Large intestine (tissue), 3 donors: Measurements from ENCODE around the gene OCIAD1. TPM values are rescaled to one million over a fixed set of nuclear protein-coding genes. Genes with fewer than 3 reads are reported as not detected.
"Not testable (repeated sequence)": the region's sequence is repeated elsewhere in the genome, so short reads cannot be mapped to it uniquely, and the experiment has no call there.

Experiments used
- DNase-seq, 2 donors: peaks; one replicate each; pipeline versions ENCODE4 v3.0.0 to v3.0.0-alpha.2; 2013
- H3K27ac ChIP-seq: one replicate; pipeline ENCODE4 v1.5.1; 2013; ENCODE audit warnings: low read length
- H3K27me3 ChIP-seq: 2 replicates; pipeline ENCODE4 v1.6.1; 2013; ENCODE audit warnings: low read length; ENCODE audit not compliant: control insufficient read depth, insufficient read depth
- H3K36me3 ChIP-seq: 2 replicates; pipeline ENCODE4 v1.6.1; 2013; ENCODE audit warnings: low read length; ENCODE audit not compliant: control insufficient read depth, insufficient read depth
- H3K4me1 ChIP-seq: one replicate; pipeline ENCODE4 v1.6.1; 2013; ENCODE audit warnings: low read length; ENCODE audit not compliant: control insufficient read depth, insufficient read depth
- H3K4me3 ChIP-seq: one replicate; pipeline ENCODE4 v1.5.1; 2013; ENCODE audit warnings: low read length
- H3K9me3 ChIP-seq: one replicate; pipeline ENCODE4 v1.6.1; 2013; ENCODE audit warnings: mild to moderate bottlenecking, low read depth, low read length, moderate library complexity; ENCODE audit not compliant: control insufficient read depth
- WGBS: methylation state at CpG from one replicate; pipeline ENCODE4 v1.1.5; 2013; ENCODE audit warnings: low lambda C conversion rate; ENCODE audit not compliant: insufficient coverage; 5-methylcytosine and 5-hydroxymethylcytosine counted together
- polyA plus RNA-seq: library from polyadenylated mRNA; unstranded; fragments of 120-200 nt; gene quantifications from one replicate; pipeline ENCODE4 v1.2.1, GENCODE V29; 2013

The OCIAD1 gene
- polyA plus RNA-seq, 1 donor: 209 TPM

DNA sequence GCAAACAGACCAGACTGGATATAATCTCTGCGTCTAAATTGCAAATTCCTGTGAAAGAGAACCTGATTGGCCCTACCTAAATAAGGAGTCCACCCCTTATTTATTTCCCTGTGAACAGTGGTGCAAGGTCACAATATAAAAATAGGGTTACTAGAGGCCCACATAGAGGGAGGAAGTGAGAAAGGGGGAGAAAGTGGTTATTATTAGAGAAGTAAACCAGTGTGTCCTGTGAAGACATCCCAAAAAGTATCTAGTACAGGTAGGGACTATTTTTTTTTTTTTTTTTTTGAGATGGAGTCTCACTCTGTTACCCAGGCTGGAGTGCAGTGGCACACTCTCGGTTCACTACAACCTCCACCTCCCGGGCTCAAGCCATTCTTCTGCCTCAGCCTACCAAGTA lies 35.8 kb upstream of the OCIAD1 start:
- Histone ChIP-seq H3K27ac (no peak overlapping the region), H3K9me3 (no peaks in the 10 kb centered on the region), H3K4me3 (no peak overlapping the region), H3K36me3 (no peaks in the 10 kb centered on the region), H3K4me1 (no peaks in the 10 kb centered on the region), H3K27me3 (no peaks in the 10 kb centered on the region)
- no peak for DNase-seq
- no CpG with 5 or more reads among the region's 3 CpGs for WGBS

DNA sequence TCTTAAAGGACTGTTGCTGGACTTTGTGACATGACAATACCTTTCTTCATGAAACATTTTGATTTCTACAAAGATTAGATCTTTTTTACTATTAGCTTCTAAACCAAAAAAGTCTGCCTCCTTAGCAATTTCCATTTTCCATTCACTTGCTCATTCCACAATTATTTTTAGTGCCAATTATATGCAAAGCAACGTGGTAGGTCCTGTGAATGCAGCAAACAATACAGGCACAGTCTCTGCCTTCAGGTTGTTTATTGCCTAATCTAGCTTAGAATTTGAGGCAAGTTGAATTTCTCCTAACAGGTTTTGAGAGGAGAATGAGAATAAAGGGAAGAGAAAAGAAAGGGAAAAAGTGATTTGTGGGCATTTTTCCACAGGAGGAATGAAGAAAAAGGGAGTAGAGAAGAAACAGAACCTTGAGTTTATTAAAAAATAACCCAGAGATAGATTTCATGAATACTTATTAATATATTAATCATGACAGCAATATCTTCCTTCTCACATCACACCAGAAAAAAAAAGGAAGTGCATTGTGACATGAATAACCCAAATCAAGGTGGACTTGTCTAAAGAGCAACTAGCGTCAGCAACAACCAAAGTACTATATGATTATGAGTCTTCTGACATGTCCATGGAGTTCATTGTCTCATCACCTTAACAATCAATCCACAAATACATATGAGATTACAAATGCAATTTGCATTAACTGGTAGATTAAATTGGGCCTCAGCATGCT lies 34.5 kb upstream of the OCIAD1 start:
- no peak overlapping the region for H3K27ac ChIP-seq
- no peak for DNase-seq
- H3K9me3 ChIP-seq: no peaks in the 10 kb centered on the region
- H3K4me1 ChIP-seq: no peaks in the 10 kb centered on the region
- WGBS: 86% methylated on average over 1 of the region's 2 CpGs
- no peaks in the 10 kb centered on the region for H3K27me3 ChIP-seq
- H3K4me3 ChIP-seq: no peak overlapping the region
- no peaks in the 10 kb centered on the region for H3K36me3 ChIP-seq

DNA sequence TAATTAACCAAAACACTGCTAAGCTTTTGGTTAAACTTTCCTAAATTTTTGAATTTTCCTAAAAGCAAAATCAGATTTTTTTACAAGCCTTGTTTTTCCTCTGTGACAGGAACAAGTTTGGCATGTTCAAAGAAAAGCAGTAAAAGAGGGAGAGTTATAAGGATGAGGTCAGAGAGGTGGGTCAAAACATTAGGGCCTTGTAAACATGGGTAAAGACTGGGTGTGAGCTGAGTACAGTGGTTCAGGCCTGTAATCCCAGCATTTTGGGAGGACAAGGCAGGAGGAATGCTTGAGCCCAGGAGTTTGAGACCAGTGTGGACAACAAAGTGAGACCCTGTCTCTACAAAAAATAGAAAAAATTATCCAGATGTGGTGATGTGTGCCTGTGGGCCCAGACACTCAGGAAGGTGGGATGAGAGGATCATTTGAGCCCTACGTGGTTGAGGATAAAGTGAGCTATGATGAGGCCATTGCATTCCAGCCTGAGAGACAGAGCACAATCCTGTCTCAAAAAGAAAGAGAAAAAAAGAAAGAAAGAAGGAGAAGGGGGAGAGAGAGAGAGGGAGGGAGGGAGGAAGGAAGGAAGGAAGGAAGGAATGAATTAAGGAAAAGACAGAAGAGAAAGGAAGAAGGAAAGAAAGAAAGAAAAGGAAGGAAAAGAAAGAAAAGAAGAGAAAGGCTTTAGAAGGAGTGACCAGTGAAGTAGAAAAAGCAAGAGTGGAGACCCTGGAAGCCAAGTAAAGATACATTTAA lies 33.8 kb upstream of the OCIAD1 start:
- Histone ChIP-seq H3K4me1 (no peaks in the 10 kb centered on the region), H3K4me3 (no peak overlapping the region), H3K9me3 (no peaks in the 10 kb centered on the region), H3K27me3 (no peaks in the 10 kb centered on the region), H3K27ac (no peak overlapping the region), H3K36me3 (no peaks in the 10 kb centered on the region)
- WGBS: no CpG with 5 or more reads among the region's 1 CpG
- no peak for DNase-seq

DNA sequence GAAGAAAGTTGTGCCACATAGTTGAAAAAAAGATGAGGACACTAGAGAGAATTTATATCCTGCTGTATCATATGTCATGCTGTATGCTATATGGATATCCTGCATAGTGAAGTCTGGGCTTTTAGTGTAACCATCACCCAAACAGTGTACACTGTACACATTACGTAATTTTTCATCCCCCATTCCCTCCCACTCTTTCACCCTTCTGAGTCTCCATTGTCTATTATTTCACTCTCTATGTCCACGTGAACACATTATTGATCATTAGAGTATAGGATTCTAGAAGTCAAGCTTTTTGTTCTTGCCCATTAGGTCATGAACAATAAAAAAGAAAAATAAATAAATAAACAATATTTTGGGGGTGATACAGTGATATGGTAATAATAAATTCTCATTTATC lies 32.8 kb upstream of the OCIAD1 start:
- Histone ChIP-seq H3K27ac (no peak overlapping the region), H3K4me3 (no peak overlapping the region), H3K9me3 (no peaks in the 10 kb centered on the region), H3K36me3 (no peaks in the 10 kb centered on the region), H3K4me1 (no peaks in the 10 kb centered on the region), H3K27me3 (no peaks in the 10 kb centered on the region)
- DNase-seq: no peak
- WGBS: 80% methylated on average over 1 of the region's 2 CpGs

DNA sequence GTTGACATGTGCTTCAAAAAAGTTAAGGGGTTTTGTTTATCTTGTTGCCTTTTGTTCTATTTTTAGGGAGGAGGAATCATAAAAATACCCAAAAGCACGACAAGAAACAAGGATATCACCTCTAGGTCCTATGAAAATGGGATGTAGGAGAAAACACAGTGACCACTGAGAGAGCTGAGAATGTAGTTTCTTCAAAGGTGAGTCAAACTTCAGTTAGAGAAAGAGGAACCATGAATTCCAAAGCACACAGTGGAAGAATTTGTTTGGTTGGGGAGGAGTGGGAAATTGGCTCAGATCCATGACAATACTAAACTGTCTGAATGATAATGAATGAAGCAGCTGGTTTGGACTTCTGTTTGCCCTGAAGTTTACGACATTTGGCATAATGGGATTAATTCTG lies 31.7 kb upstream of the OCIAD1 start:
- WGBS: 40% methylated on average over 1 of the region's 2 CpGs
- Histone ChIP-seq H3K27ac (no peak overlapping the region), H3K4me3 (no peak overlapping the region), H3K36me3 (no peaks in the 10 kb centered on the region), H3K9me3 (no peaks in the 10 kb centered on the region), H3K4me1 (no peaks in the 10 kb centered on the region), H3K27me3 (no peaks in the 10 kb centered on the region)
- no peak for DNase-seq

DNA sequence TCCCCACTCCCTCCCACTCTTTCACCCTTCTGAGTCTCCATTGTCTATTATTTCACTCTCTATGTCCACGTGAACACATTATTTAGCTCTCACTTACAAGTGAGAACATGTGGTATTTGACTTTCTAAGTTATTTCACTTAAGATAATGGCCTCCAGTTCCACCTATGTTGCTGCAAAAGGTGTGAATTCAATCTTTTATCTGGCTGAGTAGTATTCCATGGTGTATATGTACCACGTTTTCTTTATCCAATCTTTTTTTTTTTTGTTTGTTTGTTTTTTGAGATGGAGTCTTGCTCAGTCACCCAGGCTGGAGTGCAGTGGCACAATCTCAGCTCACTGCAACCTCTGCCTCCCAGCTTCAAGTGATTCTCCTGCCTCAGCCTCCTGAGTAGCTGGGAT lies 30.7 kb upstream of the OCIAD1 start:
- H3K4me3 ChIP-seq, H3K9me3 ChIP-seq, H3K36me3 ChIP-seq, DNase-seq, H3K27me3 ChIP-seq, H3K4me1 ChIP-seq, H3K27ac ChIP-seq: not testable (repeated sequence)
- WGBS: no CpG with 5 or more reads among the region's 2 CpGs

DNA sequence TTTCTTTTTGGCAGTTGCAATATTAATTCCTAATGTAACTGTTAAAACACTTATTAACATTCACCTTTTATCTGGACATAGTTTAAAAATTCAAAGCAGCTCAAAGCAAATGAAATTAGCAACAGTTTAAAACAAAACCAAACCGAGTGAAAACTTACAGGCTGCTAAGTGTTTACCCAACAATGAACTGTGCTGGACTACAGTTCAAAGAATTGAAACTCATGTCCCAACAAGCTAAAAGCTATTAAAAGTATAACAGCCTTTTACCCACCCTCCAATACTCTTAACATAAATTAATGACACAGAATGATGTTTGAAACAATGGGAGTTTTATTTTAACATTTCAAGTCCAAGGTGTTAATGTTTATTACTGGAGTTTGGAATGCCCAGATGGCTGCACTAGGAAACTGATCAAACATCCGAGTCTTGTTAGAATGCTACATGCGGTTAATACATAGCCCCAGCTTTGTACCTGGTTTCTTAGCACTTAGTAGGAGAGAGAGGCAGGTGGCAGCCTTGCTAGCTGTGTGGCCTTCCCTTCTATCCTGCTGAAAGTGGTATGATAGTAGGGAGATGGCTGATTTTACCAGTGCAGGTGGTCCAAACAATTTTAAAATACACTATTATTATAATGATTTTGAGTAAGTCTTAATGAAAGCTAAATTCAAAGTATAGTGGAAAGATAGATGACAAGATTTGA lies 29.7 kb upstream of the OCIAD1 start:
- no peak for DNase-seq
- H3K4me1 ChIP-seq: no peaks in the 10 kb centered on the region
- H3K36me3 ChIP-seq: no peaks in the 10 kb centered on the region
- WGBS: 0% methylated on average over 1 of the region's 3 CpGs
- H3K9me3 ChIP-seq: no peaks in the 10 kb centered on the region
- H3K4me3 ChIP-seq: no peak overlapping the region
- no peak overlapping the region for H3K27ac ChIP-seq
- H3K27me3 ChIP-seq: no peaks in the 10 kb centered on the region

DNA sequence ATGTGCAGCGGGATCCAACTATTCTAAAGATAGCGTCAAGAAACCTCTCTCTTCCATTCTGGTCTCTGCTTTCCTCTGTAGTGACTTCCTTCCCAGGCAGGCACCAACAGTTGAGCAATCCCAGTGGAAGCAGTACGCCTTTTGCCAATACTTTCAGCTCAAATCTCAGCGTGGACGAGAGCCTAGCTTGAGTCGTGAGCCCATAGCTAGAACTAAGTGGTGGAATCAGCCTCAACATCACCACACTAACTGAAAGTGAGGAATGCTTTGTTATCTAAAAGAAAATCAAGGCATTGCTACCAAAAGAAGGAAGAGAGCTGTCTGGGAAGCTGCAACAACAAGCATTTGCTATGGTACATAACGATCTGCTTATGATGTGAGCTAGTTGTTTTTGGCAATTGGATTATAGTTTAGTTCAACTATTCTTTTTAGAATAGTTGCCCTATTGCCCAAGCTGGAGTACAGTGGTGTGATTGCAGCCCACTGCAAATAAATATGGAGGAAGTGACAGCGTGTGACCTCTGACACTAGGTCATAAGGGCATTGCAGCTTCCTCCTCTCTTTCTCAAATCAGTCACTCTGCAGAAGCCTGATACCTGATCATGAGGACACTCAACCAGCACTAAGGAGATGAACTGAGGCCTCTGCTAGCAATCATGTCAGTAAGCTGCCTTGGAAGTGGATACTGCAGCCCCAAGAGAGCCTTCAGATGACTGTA lies 26.1 kb upstream of the OCIAD1 start:
- Histone ChIP-seq H3K9me3 (no peaks in the 10 kb centered on the region), H3K4me1 (no peaks in the 10 kb centered on the region), H3K4me3 (no peak overlapping the region), H3K36me3 (no peaks in the 10 kb centered on the region), H3K27me3 (no peaks in the 10 kb centered on the region), H3K27ac (no peak overlapping the region)
- DNase-seq: no peak
- WGBS: no CpG with 5 or more reads among the region's 8 CpGs

DNA sequence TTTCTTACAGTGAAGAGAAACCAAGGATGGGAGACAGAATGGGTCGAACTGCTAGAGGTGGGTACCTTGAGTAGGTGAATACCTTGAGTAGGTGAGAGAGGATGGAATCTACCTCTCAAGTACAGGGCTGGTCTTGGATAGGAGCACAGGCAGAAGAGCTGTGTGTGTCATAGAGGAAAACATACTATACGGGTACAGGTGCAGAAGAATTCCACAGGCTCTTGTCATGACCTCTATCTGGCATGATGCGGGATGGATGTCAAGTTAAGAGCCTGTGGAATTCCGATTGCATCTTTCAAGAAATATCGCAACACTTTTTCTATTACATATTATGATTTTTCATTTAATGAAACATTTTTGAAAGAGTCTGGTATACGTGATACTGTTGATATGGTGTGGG lies 18.0 kb upstream of the OCIAD1 start:
- no peak for DNase-seq
- no peaks in the 10 kb centered on the region for H3K9me3 ChIP-seq
- H3K27me3 ChIP-seq: no peaks in the 10 kb centered on the region
- no peak overlapping the region for H3K27ac ChIP-seq
- 90% methylated on average over 2 of the region's 6 CpGs for WGBS
- no peak overlapping the region for H3K4me3 ChIP-seq
- H3K36me3 ChIP-seq: no peaks in the 10 kb centered on the region
- no peaks in the 10 kb centered on the region for H3K4me1 ChIP-seq

DNA sequence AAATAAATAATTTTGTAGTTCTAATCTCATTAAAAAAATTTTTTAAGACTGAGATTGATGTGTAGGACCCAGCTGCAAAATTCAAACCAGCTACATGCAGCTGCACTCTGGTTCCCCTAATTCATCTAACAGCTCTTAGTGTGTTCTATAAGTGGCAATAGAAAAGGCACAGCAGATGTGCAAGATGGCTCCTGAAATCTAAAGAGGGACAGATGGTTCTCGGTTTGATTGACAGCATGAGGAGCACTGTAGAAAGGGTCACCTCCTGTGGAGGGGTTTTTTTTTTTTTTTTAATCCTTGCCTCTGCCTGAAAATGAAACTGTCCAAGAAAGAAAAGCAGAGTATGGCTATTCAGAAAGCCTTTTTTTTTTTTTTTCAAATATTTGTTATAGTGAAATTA lies 16.9 kb upstream of the OCIAD1 start:
- no peaks in the 10 kb centered on the region for H3K9me3 ChIP-seq
- H3K4me3 ChIP-seq: no peak overlapping the region
- no CpG with 5 or more reads among the region's 1 CpG for WGBS
- DNase-seq: no peak
- no peaks in the 10 kb centered on the region for H3K27me3 ChIP-seq
- no peaks in the 10 kb centered on the region for H3K36me3 ChIP-seq
- no peaks in the 10 kb centered on the region for H3K4me1 ChIP-seq
- no peak overlapping the region for H3K27ac ChIP-seq
